Transverse colon (tissue), 4 donors: ENCODE measurements around the gene C1QTNF9B. TPM values are rescaled to one million over a fixed set of nuclear protein-coding genes. Genes with fewer than 3 reads are reported as not detected.

Experiments used
- DNase-seq: peaks from one replicate; pipeline ENCODE4 v3.0.0-alpha.2; 2019
- H3K27ac ChIP-seq, 4 donors: fragments of 200-600 bp; sonication (generic); 2 replicates each; pipeline ENCODE4 v1.5.1; 2016 to 2018; ENCODE audit warnings: inconsistent platforms in 4 of 4
- H3K27me3 ChIP-seq: fragments of 200-600 bp; sonication (generic); 2 replicates; pipeline ENCODE4 v1.5.1; 2017; ENCODE audit warnings: inconsistent platforms
- H3K36me3 ChIP-seq, 4 donors: fragments of 200-600 bp; sonication (generic); 2 replicates each; pipeline ENCODE4 v1.5.1; 2017 to 2019; ENCODE audit warnings: inconsistent platforms in 4 of 4
- H3K4me1 ChIP-seq, 4 donors: fragments of 200-600 bp; sonication (generic); 2 replicates each; pipeline ENCODE4 v1.5.1; 2017 to 2020; ENCODE audit warnings: inconsistent platforms in 4 of 4
- H3K4me3 ChIP-seq, 4 donors: fragments of 200-600 bp; sonication (generic); 1 replicate in 1 of 4; 2 replicates in 3 of 4; pipeline versions ENCODE4 v1.5.1 to v1.6.1; 2017 to 2019; ENCODE audit warnings: inconsistent platforms in 4 of 4
- H3K9me3 ChIP-seq, 2 donors: fragments of 200-600 bp; sonication (generic); 2 replicates each; pipeline ENCODE4 v1.5.1; 2017 to 2019; ENCODE audit warnings: inconsistent platforms in 2 of 2
- EP300 ChIP-seq: sonication (generic); formaldehyde crosslinking; IDR thresholded peaks from one replicate; pipeline ENCODE4 v1.6.1; 2017; ENCODE audit warnings: antibody characterized with exemption, low read depth
- POLR2A ChIP-seq: fragments of 450-650 bp; IDR thresholded peaks from one replicate; pipeline ENCODE4 v1.6.1; 2016; ENCODE audit warnings: antibody characterized with exemption, mild to moderate bottlenecking, moderate library complexity
- POLR2AphosphoS5 ChIP-seq, 3 donors: sonication (generic); formaldehyde crosslinking; IDR thresholded peaks; one replicate each; pipeline ENCODE4 v1.6.1; 2016; ENCODE audit warnings: antibody characterized with exemption in 3 of 3
- WGBS, 2 donors: methylation state at CpG; one replicate each; pipeline ENCODE4 v1.1.5; 2018; ENCODE audit warnings: low coverage in 1 of 2; 5-methylcytosine and 5-hydroxymethylcytosine counted together
- in situ Hi-C, 4 donors: fragments of 200-750 bp; cut with MboI; loops; one replicate each; pipeline versions ENCODE4 v1.15.0 to v1.15.1; 2017; ENCODE audit warnings: low sequenced_read_pairs in 3 of 4, low pct_ligation_motif_present in 1 of 4, low pct_unique_long_range_greater_than_20kb in 1 of 4
- intact Hi-C: fragments of 100-400 bp; cut with DNase I; formaldehyde crosslinking; loops from one replicate; pipeline ENCODE4 v1.15.1; 2023; ENCODE audit warnings: low total_unique reads
- total RNA-seq, 4 donors: library from RNA; depleted of rRNA; stranded (reverse); fragments of >200 nt; gene quantifications; one replicate each; pipeline ENCODE4 v1.1.0, GENCODE V29; 2016
- TF ChIP-seq, protein P1 (sequence below), 5 experiments: fragments of 200-600 bp in 3 of 5; fragments of 450-650 bp in 2 of 5; sonication (generic) in 3 of 5; IDR thresholded peaks; 1 replicate in 2 of 5; 2 replicates in 3 of 5; pipeline ENCODE4 v1.5.1; 2016 to 2017; ENCODE audit warnings: antibody characterized with exemption in 5 of 5, inconsistent platforms in 3 of 5, mild to moderate bottlenecking in 2 of 5, moderate library complexity in 1 of 5

The C1QTNF9B gene
- total RNA-seq, 4 donors from 2014 or later = not detected

DNA sequence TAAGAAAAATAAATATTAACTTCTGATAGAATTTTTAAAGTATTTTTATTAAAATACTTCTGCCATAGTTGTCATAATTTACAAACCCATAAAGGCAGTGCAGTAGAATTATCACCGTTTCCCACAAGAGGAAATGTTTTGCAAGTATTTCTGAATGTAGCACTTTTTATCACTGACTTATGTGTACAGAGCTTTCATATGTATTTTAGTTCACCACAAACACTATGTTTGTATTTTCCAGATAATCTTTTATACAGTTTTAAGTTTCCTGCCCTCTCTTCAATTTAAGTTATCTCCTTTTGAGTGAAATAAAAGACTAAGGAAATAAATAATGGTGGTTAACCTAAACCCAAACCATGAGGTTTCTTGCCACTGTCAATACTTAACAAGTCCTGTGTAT, 32.3 kb downstream of the C1QTNF9B start:
- no peak overlapping the region for H3K4me3 ChIP-seq
- no peaks in the 10 kb centered on the region for H3K27me3 ChIP-seq
- no peak overlapping the region for H3K27ac ChIP-seq
- TF ChIP-seq EP300 (no peak), POLR2AphosphoS5 (IDR thresholded peaks at IDR 0.05) (no peak), POLR2A (no peak)
- TF ChIP-seq, protein P1, sequence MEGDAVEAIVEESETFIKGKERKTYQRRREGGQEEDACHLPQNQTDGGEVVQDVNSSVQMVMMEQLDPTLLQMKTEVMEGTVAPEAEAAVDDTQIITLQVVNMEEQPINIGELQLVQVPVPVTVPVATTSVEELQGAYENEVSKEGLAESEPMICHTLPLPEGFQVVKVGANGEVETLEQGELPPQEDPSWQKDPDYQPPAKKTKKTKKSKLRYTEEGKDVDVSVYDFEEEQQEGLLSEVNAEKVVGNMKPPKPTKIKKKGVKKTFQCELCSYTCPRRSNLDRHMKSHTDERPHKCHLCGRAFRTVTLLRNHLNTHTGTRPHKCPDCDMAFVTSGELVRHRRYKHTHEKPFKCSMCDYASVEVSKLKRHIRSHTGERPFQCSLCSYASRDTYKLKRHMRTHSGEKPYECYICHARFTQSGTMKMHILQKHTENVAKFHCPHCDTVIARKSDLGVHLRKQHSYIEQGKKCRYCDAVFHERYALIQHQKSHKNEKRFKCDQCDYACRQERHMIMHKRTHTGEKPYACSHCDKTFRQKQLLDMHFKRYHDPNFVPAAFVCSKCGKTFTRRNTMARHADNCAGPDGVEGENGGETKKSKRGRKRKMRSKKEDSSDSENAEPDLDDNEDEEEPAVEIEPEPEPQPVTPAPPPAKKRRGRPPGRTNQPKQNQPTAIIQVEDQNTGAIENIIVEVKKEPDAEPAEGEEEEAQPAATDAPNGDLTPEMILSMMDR (IDR thresholded peaks at IDR 0.05) = no peak
- no peaks in the 10 kb centered on the region for H3K9me3 ChIP-seq
- H3K4me1 ChIP-seq = no peaks in the 10 kb centered on the region
- no peak for DNase-seq
- 42 to 56% methylated on average over 1 of the region's 1 CpG for WGBS, 2 donors
- in situ Hi-C loops (loop anchor here in 1 of 4 donors (25.0 kb wide), 1 partner anchor 403 kb away; no protein-coding TSS in a partner anchor), intact Hi-C loops (no loop called here)
- no peaks in the 10 kb centered on the region for H3K36me3 ChIP-seq

DNA sequence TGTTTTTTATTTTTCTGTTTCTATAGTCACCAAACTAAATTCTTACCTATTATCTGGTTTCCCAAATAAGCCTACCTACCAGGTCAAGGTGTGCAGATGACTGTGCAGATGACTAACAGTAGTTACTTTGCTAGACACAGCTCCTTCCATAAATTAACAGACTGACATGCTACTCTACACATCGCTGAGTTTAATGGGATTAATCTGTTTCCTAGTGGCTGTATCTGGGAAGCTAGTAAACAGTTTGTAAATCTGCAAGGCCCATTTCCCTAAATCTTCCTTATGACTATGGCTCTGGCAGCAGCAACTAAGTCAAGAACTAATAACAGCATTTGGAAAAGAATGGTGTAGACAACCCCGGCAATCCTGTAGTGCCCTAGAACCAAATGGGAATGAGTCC, 36.0 kb downstream of the C1QTNF9B start:
- no peaks in the 10 kb centered on the region for H3K36me3 ChIP-seq

DNA sequence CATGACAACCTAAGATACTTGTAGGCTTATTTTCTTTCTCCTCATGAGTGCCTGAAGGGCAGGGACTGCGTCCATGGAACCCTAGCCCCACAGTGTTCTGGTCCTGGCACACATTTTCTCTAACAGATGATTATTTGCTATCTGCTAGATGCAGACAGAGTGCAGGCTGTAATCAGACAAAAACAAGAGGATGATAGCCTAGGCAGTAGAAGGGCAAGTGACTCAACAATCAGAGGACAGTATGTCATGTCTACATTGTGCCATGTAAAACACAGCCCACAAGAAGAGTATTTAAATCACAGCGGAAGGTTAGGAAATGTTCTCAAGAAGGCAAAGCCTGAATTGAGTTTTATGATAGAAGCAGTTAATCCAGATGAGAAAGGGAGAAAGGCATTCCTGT, 37.4 kb downstream of the C1QTNF9B start:
- H3K4me3 ChIP-seq = no peak overlapping the region
- intact Hi-C loops (no loop called here), in situ Hi-C loops (loop anchor here in 1 of 4 donors (25.0 kb wide), 1 partner anchor 398 kb away; no protein-coding TSS in a partner anchor)
- no peaks in the 10 kb centered on the region for H3K4me1 ChIP-seq
- no peaks in the 10 kb centered on the region for H3K27me3 ChIP-seq
- no peak overlapping the region for H3K27ac ChIP-seq
- WGBS, 2 donors = 100% methylated on average over 2 of the region's 2 CpGs; no CpG with 5 or more reads in 1 of the 2 donors
- DNase-seq = no peak
- TF ChIP-seq POLR2A (no peak), EP300 (no peak), POLR2AphosphoS5 (IDR thresholded peaks at IDR 0.05) (no peak)
- TF ChIP-seq, protein P1 (IDR thresholded peaks at IDR 0.05) = no peak
- peaks cover 0 to 6% (median 0%) of the 10 kb centered on the region in 4 donors for H3K36me3 ChIP-seq
- H3K9me3 ChIP-seq = no peaks in the 10 kb centered on the region

More for the DNA sequence above, 36.0 kb downstream of the C1QTNF9B start:
- Histone ChIP-seq H3K27ac (no peak overlapping the region), H3K4me3 (no peak overlapping the region), H3K9me3 (no peaks in the 10 kb centered on the region), H3K4me1 (no peaks in the 10 kb centered on the region), H3K27me3 (no peaks in the 10 kb centered on the region)
- TF ChIP-seq POLR2AphosphoS5 (IDR thresholded peaks at IDR 0.05) (no peak), EP300 (no peak), POLR2A (no peak)
- TF ChIP-seq, protein P1 (IDR thresholded peaks at IDR 0.05) = no peak
- WGBS, 2 donors = 70 to 88% methylated on average over 2 of the region's 2 CpGs
- DNase-seq = no peak
- in situ Hi-C loops = loop anchor here in 1 of 4 donors (25.0 kb wide), 1 partner anchor 399 kb away; no protein-coding TSS in a partner anchor
- intact Hi-C loops = no loop called here

DNA sequence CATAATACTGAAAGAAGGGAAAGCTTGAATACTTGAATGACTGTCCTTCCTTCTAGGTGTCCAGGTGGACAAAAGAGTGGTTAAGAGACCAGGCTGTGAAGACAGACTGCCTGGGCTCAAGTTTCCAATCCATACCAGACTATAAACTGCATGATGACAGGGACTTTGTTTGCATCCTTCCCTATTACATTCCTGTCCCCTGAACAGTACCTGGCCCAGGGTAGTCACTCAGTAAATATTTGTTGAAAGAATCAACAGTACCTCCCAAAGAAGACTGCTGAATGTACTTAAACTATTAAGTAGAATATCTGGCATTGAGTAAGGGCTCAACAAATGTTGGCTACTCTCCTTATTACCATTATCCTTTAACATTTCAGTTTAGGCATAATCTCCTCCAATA, 37.8 kb downstream of the C1QTNF9B start:
- H3K4me1 ChIP-seq = no peaks in the 10 kb centered on the region
- no peak overlapping the region for H3K27ac ChIP-seq
- TF ChIP-seq EP300 = no peak
- TF ChIP-seq POLR2A = no peak
- no peak for TF ChIP-seq POLR2AphosphoS5 (IDR thresholded peaks at IDR 0.05)
- TF ChIP-seq, protein P1 (IDR thresholded peaks at IDR 0.05) = no peak
- in situ Hi-C loops (loop anchor here in 1 of 4 donors (25.0 kb wide), 1 partner anchor 397 kb away; no protein-coding TSS in a partner anchor), intact Hi-C loops (no loop called here)
- no peaks in the 10 kb centered on the region for H3K9me3 ChIP-seq
- no peaks in the 10 kb centered on the region for H3K27me3 ChIP-seq
- no peak overlapping the region for H3K4me3 ChIP-seq
- no peak for DNase-seq
- H3K36me3 ChIP-seq = peaks cover 0 to 6% (median 0%) of the 10 kb centered on the region in 4 donors
